HCT116 (cell line): ENCODE data around the gene PDCD2L. TPM values are rescaled to one million over a fixed set of nuclear protein-coding genes. Genes with fewer than 3 reads are reported as not detected.

Source experiments
- ATAC-seq: fragments of 200-7000 bp; cut with Tn5 transposase; 2 replicates; pipeline ENCODE4 v1.9.1; 2020; ENCODE audit warnings: mild to moderate bottlenecking, moderate library complexity
- BruUV-seq: library from RNA; stranded (reverse); fragments of 400-500 nt; replicated peaks from 2 replicates; lab custom pipeline; 2021; lab: Mats Ljungman, UMichigan
- CTCF ChIA-PET: fragments of 300-600 bp; sonication (Branson Sonifier 250); formaldehyde crosslinking; loops from one replicate; lab custom pipeline; 2021; ENCODE audit warnings: antibody characterized with exemption; lab: Charles Lee
- POLR2A ChIA-PET: fragments of 300-600, 350-600 bp; sonication (Branson Sonifier 250); formaldehyde crosslinking; loops from one replicate; lab custom pipeline; 2021; ENCODE audit warnings: antibody characterized with exemption; lab: Charles Lee
- RAD21 ChIA-PET, 2 experiments: fragments of 300-600 bp; sonication (Branson Sonifier 250); formaldehyde crosslinking; loops; one replicate each; lab custom pipeline; 2023; ENCODE audit warnings: low total read pairs in 2 of 2; ENCODE audit not compliant: uncharacterized antibody in 2 of 2, unreplicated experiment in 2 of 2, low non-redundant PET in 1 of 2; lab: Charles Lee
- DNase-seq: peaks from one replicate; pipeline ENCODE4 v3.0.0-alpha.2; 2010; ENCODE audit warnings: low read depth, low spot score
- H2AFZ ChIP-seq: fragments of 200-600 bp; shearing (Covaris generic), sonication (generic); 2 replicates; pipeline ENCODE4 v1.6.1; 2017; ENCODE audit warnings: low read depth, mixed run types, mixed read lengths, antibody characterized with exemption, low read length; ENCODE audit not compliant: poor library complexity, severe bottlenecking
- H3K27ac ChIP-seq: 2 replicates; pipeline ENCODE4 v1.5.1; 2012; ENCODE audit warnings: low read depth, low read length
- H3K27me3 ChIP-seq: fragments of 200-600 bp; sonication (generic); 2 replicates; pipeline ENCODE4 v1.6.1; 2016; ENCODE audit warnings: mixed run types, low read length, mixed read lengths; ENCODE audit not compliant: insufficient read depth
- H3K36me3 ChIP-seq, 2 experiments: fragments of 200-500 bp in 1 of 2; fragments of 200-600 bp in 1 of 2; sonication (Bioruptor generic) in 1 of 2; sonication (generic) in 1 of 2; 2 replicates each; pipeline versions ENCODE4 v1.5.1 to v1.6.1; 2014 to 2016; ENCODE audit warnings: low read length in 2 of 2, inconsistent platforms in 1 of 2, mixed read lengths in 1 of 2, mixed run types in 1 of 2; ENCODE audit not compliant: insufficient read depth in 2 of 2, control insufficient read depth in 1 of 2
- H3K4me1 ChIP-seq, 2 experiments: fragments of 200-600 bp in 1 of 2; sonication (generic) in 1 of 2; 2 replicates each; pipeline versions ENCODE4 v1.5.1 to v1.6.1; 2012 to 2017; ENCODE audit warnings: low read length in 2 of 2, inconsistent platforms in 1 of 2, mild to moderate bottlenecking in 1 of 2, mixed read lengths in 1 of 2, mixed run types in 1 of 2, moderate library complexity in 1 of 2; ENCODE audit not compliant: insufficient read depth in 2 of 2, control insufficient read depth in 1 of 2
- H3K4me2 ChIP-seq: fragments of 200-600 bp; sonication (generic); 2 replicates; pipeline ENCODE4 v1.6.1; 2017; ENCODE audit warnings: mixed run types, low read length, mixed read lengths
- H3K4me3 ChIP-seq, 2 experiments: fragments of 200-600 bp in 1 of 2; sonication (generic) in 1 of 2; replicated peaks in 1 of 2; 2 replicates each; pipeline ENCODE4 v1.5.1; 2011 to 2016; ENCODE audit warnings: low read length in 2 of 2, control low read depth in 1 of 2, low read depth in 1 of 2, mild to moderate bottlenecking in 1 of 2, mixed read lengths in 1 of 2, mixed run types in 1 of 2
- H3K79me2 ChIP-seq: fragments of 200-600 bp; sonication (generic); 2 replicates; pipeline ENCODE4 v1.6.1; 2017; ENCODE audit warnings: mild to moderate bottlenecking, mixed run types, low read length, moderate library complexity, mixed read lengths; ENCODE audit not compliant: insufficient read depth
- H3K9ac ChIP-seq: fragments of 200-600 bp; sonication (generic); 2 replicates; pipeline ENCODE4 v1.6.1; 2016; ENCODE audit warnings: low read length, mixed read lengths
- H3K9me2 ChIP-seq: fragments of 200-600 bp; sonication (generic), shearing (Covaris generic); 2 replicates; pipeline ENCODE4 v1.6.1; 2017; ENCODE audit warnings: mixed run types, mild to moderate bottlenecking, moderate library complexity; ENCODE audit not compliant: insufficient read depth
- H3K9me3 ChIP-seq, 2 experiments: fragments of 200-500 bp in 1 of 2; fragments of 200-600 bp in 1 of 2; sonication (Bioruptor generic) in 1 of 2; sonication (generic) in 1 of 2; 2 replicates each; pipeline ENCODE4 v1.6.1; 2014 to 2017; ENCODE audit warnings: low read length in 2 of 2, mixed read lengths in 2 of 2, inconsistent platforms in 1 of 2, low read depth in 1 of 2, mild to moderate bottlenecking in 1 of 2, mixed run types in 1 of 2, moderate library complexity in 1 of 2; ENCODE audit not compliant: control insufficient read depth in 1 of 2, insufficient read depth in 1 of 2
- H4K20me1 ChIP-seq: fragments of 200-600 bp; sonication (generic), shearing (Covaris generic); 2 replicates; pipeline ENCODE4 v1.6.1; 2017; ENCODE audit warnings: mixed run types, mild to moderate bottlenecking, moderate library complexity; ENCODE audit not compliant: insufficient read depth
- CEBPB ChIP-seq: IDR thresholded peaks from 2 replicates; pipeline ENCODE4 v1.6.1; 2012; ENCODE audit warnings: low read depth
- FOSL1 ChIP-seq: IDR thresholded peaks from 2 replicates; pipeline ENCODE4 v1.6.1; 2012; ENCODE audit warnings: low read depth
- MAX ChIP-seq: IDR thresholded peaks from 2 replicates; pipeline ENCODE4 v1.6.1; 2012
- POLR2A ChIP-seq: IDR thresholded peaks from 2 replicates; pipeline ENCODE4 v1.7.0; 2011; ENCODE audit warnings: borderline replicate concordance; ENCODE audit not compliant: insufficient read depth, insufficient read length; ENCODE audit errors: extremely low read depth
- SP1 ChIP-seq: IDR thresholded peaks from 2 replicates; pipeline ENCODE4 v1.6.1; 2012; ENCODE audit warnings: low read depth
- TCF7L2 ChIP-seq: IDR thresholded peaks from 2 replicates; pipeline ENCODE4 v1.7.0; 2011; ENCODE audit warnings: borderline replicate concordance, inconsistent platforms; ENCODE audit not compliant: insufficient read depth, insufficient read length; ENCODE audit errors: extremely low read depth
- ZBTB33 ChIP-seq: IDR thresholded peaks from 2 replicates; pipeline ENCODE4 v1.6.1; 2011; ENCODE audit warnings: mild to moderate bottlenecking, low read length, moderate library complexity; ENCODE audit not compliant: insufficient replicate concordance; ENCODE audit errors: extremely low read depth
- ZFX ChIP-seq: fragments of 450-650 bp; IDR thresholded peaks from 2 replicates; pipeline ENCODE4 v1.6.1; 2017
- intact Hi-C: fragments of 100-400 bp; cut with micrococcal nuclease; formaldehyde crosslinking; loops from 2 replicates; pipeline ENCODE4 v1.10.0; 2022
- total RNA-seq: library from RNA; stranded (reverse); gene quantifications from one replicate; pipeline ENCODE4 v1.2.1, GENCODE V29; 2021; ENCODE audit not compliant: unreplicated experiment
- TF ChIP-seq, protein P1 (sequence below): IDR thresholded peaks from 2 replicates; pipeline ENCODE4 v1.6.1; 2012
- TF ChIP-seq, protein P2 (sequence below), 3 experiments: fragments of 200-600 bp in 1 of 3; sonication (generic) in 1 of 3; IDR thresholded peaks in 2 of 3; conservative IDR thresholded peaks in 1 of 3; 2 replicates each; pipeline ENCODE4 v1.5.1; 2012 to 2017; ENCODE audit warnings: low read depth in 2 of 3, low read length in 2 of 3, antibody characterized with exemption in 1 of 3, borderline replicate concordance in 1 of 3, control low read depth in 1 of 3, mild to moderate bottlenecking in 1 of 3, mixed read lengths in 1 of 3, mixed run types in 1 of 3, moderate library complexity in 1 of 3; ENCODE audit not compliant: insufficient read depth in 1 of 3

Gene PDCD2L
- total RNA-seq, 1 experiment from 2014 or later, result 30.0 TPM

DNA sequence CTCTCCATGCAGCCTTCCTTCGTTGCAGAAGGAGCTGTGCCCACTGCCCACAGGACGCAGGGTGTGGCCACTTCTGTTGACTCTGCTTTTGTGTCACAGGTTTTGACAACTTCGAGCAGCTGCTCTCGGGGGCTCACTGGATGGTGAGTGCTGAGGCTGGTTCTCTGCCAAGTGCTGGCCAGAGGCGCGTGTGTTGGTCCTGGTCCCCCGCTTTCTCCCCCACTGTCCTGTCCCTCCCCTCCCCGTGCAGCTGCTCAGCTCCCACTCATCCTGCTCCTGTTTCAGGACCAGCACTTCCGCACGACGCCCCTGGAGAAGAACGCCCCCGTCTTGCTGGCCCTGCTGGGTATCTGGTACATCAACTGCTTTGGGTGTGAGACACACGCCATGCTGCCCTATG, 10.6 kb upstream of the PDCD2L start (continued):
- TF ChIP-seq ZBTB33, result no peak
- no peak for TF ChIP-seq ZFX
- no peak for TF ChIP-seq CEBPB
- TF ChIP-seq FOSL1, result no peak
- no peak for TF ChIP-seq POLR2A
- TF ChIP-seq, protein P1, sequence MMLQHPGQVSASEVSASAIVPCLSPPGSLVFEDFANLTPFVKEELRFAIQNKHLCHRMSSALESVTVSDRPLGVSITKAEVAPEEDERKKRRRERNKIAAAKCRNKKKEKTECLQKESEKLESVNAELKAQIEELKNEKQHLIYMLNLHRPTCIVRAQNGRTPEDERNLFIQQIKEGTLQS, result no peak

DNA sequence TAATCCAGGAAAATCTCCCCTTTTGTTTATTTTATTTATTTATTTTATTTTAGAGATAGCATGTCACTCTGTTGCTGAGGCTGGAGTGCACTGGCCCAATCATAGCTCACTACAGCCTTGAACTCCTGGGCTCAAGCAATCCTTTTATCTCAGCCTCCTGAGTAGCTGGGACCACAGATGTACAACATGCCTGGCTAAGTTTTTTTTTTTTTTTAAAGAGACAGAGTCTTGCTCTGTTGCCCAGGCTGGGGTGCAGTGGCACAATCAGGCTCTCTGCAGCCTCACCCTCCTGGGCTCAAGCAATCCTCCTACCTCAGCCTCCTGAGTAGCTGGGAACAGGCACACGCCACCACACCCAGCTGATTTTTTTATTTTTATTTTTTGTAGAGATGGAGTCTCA, 6.3 kb upstream of the PDCD2L start:
- no peaks in the 10 kb centered on the region for H3K9me2 ChIP-seq
- DNase-seq (no peak), ATAC-seq (no peak)
- H4K20me1 ChIP-seq, result no peaks in the 10 kb centered on the region
- no peak overlapping the region for H3K4me3 ChIP-seq
- H2AFZ ChIP-seq, result no peak overlapping the region
- H3K4me1 ChIP-seq, result no peaks in the 10 kb centered on the region
- no peak overlapping the region for H3K9ac ChIP-seq
- no peak overlapping the region for H3K4me2 ChIP-seq
- intact Hi-C loops, result no loop called here
- no peak overlapping the region for H3K27ac ChIP-seq
- ChIA-PET CTCF (no interaction called here), RAD21 (no interaction called here), POLR2A (no interaction called here)
- BruUV-seq, result no TSS peak
- H3K27me3 ChIP-seq, result no peaks in the 10 kb centered on the region
- peaks cover 51 to 67% of the 10 kb centered on the region in 2 experiments for H3K36me3 ChIP-seq
- no peaks in the 10 kb centered on the region for H3K9me3 ChIP-seq
- no peak for TF ChIP-seq MAX
- TF ChIP-seq, protein P2, sequence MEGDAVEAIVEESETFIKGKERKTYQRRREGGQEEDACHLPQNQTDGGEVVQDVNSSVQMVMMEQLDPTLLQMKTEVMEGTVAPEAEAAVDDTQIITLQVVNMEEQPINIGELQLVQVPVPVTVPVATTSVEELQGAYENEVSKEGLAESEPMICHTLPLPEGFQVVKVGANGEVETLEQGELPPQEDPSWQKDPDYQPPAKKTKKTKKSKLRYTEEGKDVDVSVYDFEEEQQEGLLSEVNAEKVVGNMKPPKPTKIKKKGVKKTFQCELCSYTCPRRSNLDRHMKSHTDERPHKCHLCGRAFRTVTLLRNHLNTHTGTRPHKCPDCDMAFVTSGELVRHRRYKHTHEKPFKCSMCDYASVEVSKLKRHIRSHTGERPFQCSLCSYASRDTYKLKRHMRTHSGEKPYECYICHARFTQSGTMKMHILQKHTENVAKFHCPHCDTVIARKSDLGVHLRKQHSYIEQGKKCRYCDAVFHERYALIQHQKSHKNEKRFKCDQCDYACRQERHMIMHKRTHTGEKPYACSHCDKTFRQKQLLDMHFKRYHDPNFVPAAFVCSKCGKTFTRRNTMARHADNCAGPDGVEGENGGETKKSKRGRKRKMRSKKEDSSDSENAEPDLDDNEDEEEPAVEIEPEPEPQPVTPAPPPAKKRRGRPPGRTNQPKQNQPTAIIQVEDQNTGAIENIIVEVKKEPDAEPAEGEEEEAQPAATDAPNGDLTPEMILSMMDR (IDR thresholded peaks at IDR 0.05 in 2 of 3, conservative IDR thresholded peaks at IDR 0.05 in 1 of 3; ENCODE audit: borderline replicate concordance in 1 of 3, insufficient read depth in 1 of 3, low read depth in 2 of 3, low read length in 2 of 3), result no peak
- TF ChIP-seq POLR2A, result no peak
- TF ChIP-seq TCF7L2, result no peak
- no peak for TF ChIP-seq SP1
- H3K79me2 ChIP-seq, result peaks cover 3% of the 10 kb centered on the region; the same call in 1 of the 2 replicates
